GM18858 (cell line): Measurements from ENCODE around the gene GRPEL1.
A peak's percentile ranks its signal among the peaks of the same experiment; 100 is the strongest.
"Not testable (repeated sequence)": the region's sequence is repeated elsewhere in the genome, so short reads cannot be mapped to it uniquely, and the experiment has no call there.

ENCODE experiments used
- ATAC-seq: cut with Tn5 transposase; IDR thresholded peaks from one replicate; pipeline ENCODE4 v1.9.1; 2021; ENCODE audit not compliant: unreplicated experiment

Gene GRPEL1

DNA sequence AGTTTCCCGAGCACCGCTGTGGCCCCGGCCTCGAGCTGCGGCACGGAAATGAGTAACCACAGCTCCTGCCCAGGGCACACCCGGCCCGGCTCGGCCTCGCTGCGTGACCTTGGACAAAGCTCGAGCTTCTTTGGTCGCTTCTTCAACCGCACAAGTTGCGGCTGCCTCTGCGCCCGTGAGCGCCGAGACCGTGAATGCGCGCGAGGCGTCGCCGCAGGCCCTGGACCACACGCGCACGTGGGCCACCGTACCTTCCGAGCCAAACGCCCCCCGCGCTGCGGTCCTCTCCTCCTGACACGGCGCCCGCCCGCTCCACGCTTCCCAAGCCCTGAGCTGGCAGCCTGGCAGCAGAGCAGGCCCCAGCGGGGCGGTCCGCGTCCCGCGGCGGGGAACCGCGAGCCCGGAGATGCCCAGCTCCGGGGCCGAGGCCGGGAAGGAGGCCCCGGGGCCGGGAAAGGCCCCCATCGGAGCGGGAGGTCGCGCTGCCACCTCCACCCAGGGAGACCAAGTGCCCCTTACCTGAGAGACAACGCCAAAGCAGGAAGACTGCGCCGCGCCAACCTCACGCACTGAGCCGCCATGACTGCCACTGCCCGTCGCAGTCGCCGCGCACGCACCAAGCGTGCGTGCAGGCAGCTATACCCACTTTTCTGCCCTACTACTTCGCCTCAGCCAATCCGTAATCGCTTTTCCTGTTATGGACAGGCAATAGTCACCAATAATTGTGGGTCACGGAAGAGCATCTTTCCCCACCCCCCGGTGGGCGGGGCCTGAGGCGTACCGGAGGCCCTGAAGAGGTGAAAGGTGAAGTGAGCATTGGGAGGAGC, at the start of gene GRPEL1:
TSS of gene GRPEL1 (minus strand) at position 613 of the 827 bp plus-strand sequence. CDS start at position 581, 32 bp downstream.
- ATAC-seq: peak; percentile 91

DNA sequence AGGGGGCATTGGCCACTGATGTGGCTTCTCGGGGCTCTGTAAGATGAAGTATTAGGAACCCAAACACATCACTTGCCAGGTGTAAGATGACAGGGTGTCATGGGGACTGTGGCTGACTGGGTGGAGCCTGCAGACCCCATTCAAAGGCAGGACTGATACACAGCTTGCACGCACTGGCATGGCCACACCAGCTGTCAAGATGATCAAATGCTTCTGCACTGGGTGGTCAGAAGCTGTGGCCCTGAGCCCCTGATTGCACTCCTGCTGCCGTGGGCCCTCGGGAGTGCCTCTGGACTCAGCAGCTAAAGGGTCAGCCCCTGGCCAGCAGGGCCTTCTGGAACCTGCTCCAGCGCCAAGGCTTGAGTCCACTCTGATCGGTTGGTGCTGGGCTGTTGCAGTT, 48.8 kb upstream of the GRPEL1 start:
- ATAC-seq: no peak

DNA sequence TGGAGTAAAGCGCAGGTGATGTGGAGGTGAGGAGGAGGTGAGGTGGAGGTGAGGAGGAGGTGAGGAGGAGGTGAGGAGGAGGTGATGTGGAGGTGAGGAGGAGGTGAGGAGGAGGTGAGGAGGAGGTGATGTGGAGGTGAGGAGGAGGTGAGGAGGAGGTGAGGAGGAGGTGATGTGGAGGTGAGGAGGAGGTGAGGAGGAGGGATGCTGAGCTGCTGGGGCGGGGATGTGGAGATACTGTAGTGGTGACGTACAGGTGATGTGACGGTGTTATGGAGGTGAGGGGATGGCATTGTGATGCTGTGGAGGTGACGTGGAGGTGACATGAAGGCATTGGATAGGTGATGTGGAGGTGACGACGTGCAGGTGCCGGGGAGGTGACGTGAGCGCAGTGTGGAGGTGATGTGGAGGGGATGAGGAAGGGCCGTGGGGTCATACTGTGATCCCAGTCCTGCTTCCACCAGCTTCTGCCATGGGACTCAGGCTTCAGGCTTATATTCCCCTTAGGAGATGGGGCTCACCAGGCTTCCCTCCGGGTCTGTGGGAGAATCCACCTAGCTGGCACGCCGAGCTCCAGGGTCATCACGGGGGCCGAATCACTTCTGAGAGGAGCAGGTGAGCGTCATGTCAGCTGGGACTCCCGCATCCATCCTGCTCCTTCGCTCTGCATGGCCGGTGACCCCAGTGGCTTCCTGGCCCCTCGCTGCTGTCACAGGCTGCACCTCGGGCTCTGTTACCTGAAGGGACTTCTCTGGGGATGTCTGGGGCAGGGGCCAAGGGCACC, 47.9 kb upstream of the GRPEL1 start:
- ATAC-seq: no peak

DNA sequence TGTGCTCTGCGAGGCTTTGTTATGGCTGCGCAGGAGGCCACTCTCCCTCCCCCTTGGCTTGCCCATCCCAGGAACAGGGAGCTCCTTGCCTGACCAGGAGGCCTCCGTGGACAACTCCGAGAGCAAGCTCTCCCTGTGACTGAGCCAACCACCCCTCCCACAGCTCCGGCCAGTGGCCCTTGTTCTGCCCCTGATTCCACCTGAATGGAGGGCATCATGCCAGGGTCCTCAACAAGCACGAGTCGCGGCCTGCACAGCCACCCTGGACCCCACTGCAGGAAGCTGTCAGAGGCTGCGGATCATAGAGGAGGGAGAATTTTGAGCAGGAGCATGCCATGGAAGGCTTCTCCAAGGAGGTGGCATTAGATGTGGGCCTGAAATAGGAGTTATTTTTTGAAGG, 44.8 kb upstream of the GRPEL1 start:
- no peak for ATAC-seq

DNA sequence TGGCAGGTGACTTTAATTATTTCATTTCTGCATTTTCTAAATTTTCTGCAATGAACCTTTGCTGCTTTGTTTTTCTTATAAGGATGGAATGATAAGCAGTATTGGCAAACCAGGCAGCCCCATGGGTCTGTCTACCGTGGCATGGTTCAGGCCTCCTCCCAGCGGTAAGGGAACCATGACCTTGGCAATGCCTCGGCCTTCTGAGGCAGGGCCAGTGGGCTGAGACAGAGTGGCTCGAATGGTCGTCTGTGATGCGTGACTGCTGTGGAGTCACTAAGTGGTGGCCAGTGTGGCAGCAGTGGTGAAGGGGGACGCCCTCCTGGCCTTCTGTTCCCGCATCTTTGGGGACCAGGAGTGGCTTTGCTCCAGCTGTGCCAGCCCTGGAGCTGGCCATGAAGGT, 43.6 kb upstream of the GRPEL1 start:
- no peak for ATAC-seq

DNA sequence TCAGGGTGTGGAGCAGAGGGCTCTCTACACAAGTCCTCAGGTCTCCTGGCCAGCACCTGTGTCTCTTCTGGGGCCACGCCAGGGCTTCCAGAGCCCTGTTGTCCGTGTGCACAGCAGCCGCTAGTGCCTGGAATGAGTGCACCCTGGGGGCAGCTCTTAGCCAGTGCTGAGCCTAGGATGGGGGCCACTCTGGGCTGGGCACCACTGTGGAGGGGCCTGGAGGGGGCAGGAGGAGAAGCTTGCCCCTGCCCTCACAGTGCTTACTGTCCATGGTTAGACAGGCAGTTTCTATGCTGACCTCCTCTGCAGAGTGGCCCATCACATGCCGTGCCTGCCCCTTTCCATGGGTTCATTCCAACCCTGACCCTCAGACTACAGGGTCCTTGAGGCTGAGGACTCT, 42.7 kb upstream of the GRPEL1 start:
- no peak for ATAC-seq

DNA sequence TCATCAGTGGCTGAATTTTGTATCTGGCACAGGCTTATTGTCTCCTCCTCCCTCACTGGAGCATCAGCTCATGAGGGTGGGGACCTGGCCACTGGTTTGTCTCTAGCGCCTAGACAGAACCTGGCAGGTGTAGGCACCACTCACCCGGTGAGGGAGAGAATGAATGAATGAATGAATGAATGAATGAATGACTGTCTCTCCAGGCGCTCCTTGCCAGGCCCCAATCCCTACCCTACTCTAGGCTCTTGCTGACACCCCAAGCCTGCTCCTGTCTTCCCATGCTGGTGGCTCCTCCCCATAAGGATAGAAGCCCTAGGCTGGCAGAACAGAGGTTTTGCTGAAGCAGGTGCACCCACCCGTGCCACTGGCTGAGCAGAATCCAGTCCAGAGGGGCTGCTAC, 41.3 kb upstream of the GRPEL1 start:
- no peak for ATAC-seq

DNA sequence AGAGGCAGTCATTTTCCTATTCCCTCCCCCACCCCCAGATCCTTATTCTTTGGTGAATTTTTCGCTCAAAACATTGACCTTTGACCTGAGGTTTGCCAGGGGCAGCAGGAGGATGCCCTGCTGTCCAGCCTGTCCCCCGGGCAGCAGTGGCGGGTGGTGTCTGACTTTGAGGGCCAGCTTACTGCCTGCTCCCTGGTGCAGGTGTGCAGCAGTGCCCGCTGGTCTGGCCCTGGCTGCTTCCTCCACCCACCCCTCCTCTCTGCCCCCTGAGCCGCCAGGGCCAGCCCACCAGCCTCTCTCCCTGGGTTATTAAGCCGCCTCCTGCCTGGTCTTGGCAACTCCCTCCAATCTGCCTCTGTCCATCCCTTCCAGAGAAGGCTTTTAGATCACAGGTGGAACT, 40.8 kb upstream of the GRPEL1 start:
- no peak for ATAC-seq

DNA sequence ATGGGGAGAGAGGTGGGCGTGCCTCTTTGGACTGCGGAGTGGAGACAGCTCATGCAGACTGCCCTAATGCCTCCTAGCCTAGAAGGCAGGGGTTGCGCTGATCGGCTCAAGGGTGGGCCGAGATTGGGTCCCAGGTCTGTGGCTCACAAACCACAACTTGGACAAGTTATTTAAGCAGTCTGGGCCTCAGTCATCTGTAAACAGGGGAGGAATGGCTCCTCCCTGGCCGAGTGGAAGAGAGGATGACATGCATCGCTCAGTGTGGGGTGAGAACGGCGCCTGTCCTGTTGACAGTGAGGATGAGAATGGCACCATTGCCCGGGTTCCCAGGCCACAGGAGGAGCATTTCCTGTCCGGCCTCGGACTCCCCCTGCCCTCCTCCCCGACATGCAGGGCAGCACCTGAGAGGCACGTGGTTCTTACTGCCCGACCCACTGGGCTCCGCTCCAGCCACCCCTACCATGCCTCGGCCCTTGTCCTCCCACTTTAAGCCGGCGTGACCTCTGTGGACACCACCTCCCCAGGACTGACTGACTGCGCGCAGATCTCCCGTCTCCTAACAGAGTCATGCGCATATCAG, 40.3 kb upstream of the GRPEL1 start:
- ATAC-seq: no peak

DNA sequence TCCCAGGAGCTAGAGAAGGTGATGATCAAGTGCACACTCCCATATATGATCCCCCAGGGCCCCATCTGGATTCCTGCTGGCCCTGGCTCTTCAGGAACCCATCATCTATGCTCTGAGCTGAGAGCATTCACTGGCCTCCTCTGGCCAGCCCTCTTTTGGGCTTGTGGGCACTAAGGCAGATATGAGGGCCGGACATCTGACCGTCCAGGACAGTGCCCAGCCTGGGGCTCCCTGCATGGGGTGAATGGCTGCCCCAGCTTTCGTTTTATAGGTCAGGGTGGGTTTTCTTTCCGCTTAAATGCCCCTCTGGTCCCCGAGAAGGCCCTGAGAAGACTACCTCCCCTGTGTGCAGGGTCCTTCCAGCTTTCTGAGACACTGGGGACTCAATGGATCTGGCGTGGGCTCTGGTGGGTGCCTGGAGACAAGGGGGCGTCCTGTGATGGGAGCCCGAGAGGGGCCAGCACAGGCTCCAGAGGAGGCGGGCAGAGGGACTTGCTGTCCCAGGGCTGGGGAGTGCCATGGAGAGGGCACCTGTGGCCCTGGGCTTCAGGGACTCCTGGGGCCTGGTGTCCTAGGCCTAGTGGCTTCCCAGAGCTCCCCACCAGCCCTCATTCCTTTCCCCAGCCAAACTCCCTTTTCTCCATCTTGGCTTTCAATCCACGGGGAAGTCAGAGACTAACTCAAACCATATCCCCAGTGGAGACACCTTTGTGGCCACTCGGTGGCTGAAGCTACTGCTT, 39.5 kb upstream of the GRPEL1 start:
- ATAC-seq: no peak

DNA sequence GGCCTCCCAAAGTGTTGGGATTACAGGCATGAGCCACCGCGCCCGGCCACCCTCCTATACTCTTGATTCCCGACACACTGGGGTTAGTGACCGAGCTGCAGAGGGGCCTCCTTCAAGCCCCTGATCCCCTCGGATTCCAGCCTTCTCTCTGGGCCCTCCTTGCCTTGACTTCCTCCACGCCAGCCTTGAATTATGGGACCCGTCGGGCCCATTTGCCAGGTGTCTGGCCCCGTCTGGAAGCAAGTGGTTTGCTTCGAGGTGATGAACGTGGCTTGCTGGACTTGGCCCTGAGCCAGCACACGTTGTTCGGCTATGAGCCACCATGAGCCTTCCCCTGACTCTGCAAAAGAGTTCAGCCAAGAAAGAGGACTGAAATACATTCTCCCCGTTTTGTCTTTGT, 37.4 kb upstream of the GRPEL1 start:
- ATAC-seq: no peak

DNA sequence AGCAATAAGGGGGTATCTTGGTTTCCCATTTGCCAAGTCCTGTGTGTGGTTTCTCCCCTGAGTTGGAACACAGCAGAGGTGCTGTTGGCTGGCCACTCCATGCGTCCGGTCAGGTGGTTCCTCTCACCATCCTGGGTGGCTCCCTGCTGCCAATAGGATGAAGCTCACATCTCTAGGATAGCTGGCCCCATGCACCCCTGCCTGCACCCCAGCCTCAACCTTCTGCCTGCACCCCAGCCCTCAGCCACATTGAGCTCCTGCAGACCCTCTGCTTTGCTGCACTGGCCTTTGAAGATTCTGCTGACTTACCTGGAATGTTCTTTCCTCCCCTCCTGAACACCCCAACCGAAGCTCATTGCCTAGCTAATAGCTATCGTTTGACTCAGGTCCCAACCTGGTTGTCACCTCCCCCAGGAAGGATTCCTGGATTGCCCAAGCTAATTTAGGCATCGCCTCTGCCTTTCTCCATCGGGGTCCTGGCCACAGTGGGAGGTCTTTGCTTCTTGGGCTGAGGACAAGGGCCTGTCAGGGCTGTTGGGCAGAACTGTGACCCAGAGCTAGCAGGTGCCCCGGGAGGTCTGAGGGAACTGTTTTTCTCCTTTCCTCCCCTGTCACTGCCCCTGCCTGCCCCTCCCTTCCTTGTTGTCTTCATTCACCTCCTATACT, 36.6 kb upstream of the GRPEL1 start:
- ATAC-seq: no peak

DNA sequence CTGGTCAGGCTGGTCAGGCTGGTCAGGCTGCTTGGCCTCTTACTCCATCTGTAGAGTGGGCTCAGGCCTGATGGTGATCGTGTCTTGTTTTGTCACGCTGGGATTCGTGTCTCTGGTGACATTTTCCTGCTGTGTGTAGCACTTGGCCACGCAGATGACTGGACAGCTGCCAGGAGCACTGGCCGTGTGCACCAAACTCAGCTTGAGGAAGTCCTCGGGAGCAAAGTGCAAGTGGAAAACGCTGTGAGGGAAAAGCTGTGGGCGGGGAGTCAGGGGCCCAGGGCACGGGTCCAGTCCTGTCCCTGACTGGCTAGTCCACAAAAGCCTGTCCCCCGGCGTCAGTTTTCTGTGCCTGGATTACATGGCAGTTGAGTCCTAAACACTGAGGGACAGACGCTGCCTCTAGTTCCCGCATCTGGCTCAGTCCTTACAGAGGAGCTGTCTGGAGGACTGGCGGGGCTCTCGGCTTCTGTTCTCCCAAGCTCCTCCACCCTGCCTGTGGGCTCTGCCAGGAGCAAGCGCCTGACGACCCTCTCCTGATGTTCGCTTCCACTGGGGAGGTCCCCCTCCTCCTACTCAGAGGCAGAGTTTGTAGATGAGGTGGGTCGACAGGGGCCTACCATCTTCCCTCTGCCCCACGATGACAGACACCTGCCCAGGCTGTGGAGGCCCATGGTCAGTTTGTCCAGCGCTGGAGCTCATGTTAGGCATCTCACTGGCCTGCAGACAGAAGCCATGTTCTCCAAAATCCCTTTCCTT, 35.9 kb upstream of the GRPEL1 start:
- no peak for ATAC-seq

DNA sequence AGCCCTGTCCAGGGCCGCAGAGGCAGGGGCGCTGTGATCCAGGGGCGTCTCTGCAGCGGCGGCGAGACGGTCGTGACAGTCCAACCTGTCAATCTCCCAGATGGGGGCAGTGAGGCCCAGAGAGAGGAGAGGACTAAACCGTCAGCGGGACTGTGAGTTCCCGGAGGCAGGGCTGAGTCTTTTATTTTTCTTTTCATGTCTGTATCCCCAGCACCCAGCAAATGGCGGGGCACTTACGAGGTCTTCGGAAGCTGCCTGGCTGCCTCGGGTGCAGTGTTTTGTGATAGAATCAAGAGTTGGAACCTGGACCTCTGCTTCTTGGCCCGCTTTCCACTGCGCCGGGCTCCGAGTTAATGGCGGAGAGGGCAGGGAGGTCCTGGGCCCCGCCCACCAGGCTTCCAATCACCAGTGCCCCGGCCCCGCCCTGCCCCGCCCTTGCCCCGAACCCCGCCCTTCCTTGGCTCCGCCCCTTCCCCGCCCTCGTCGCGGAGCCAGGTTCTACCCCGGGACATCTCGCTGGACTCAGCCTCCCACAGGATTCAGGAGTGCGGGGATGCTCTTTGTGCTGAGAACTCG, 35.3 kb upstream of the GRPEL1 start:
- ATAC-seq: peak; percentile 48

DNA sequence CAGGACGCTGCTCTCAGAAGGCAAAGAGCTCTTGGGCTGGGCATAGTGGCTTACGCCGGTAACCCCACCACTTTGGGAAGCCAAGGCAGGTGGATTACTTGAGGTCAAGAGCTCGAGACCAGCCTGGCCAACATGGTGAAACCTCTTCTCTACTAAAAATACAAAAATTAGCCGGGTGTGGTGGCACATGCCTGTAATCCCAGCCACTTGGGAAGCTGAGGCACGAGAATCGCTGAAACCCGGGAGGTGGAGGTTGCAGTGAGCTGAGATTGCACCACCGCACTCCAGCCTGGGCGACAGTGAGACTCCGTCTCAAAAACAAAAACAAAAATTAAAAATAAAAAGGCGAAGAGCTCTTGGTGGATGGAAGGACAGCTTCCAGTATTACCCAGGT, 34.6 kb upstream of the GRPEL1 start:
- ATAC-seq: not testable (repeated sequence)

DNA sequence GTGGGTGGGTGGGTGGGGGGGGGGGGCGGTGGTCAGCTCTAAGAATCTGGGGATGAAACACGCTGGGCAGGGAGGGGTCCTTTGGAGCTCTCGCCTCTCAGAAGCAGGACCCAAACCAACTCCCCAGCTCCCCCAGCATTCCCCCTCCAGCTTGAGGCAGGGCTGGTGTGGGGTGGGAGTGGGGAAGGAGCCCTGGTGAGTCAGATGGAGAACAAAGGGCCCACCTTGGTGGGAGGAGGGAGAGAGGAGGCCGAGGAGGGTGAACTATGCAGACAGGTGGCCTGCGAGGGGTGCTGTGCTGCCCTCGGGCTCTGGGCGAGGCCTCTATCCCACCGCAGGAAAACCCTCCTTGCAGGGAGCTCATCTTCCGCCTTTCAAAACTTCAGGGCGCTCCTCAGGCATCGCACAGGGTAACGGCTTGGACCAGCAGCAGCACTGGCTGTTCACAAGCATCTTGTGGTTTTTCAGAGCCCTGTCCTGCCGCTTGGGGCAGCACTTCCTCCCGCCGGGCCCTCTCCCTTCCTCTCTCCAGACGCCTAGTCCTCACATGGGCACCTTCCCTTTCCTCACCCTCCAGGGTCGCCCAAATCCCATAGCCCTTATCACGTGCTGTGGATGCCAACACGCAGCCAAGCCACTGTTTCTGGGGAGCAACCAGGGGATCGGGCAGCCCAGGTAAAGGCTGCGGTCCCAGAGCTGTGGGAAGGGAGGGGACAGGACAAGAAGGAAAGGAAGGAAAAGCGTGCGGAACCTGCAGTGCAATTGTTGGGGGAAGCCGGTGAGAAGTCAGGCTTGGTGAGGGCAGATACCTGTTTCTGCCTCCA, 34.0 kb upstream of the GRPEL1 start:
- peak; percentile 79 for ATAC-seq

DNA sequence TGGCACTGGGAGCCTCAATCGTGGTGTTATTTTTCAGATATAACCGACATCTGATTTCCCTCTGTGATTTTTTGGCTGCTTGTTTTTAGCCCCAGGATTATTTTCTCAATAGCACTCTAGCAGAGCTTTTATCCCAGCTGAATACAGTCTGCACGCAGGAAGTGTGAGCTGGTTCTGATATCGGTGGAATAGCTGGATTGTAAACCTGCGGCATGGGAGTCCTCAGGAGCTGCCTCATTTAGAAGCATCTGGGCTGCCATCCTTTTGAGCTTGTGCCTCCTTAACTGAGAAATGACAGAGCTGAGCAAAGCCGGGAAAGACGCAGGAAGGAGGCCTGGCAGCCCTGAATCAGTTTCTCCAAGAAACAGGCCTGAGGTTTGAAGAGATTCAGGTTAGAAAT, 28.4 kb upstream of the GRPEL1 start:
- no peak for ATAC-seq

DNA sequence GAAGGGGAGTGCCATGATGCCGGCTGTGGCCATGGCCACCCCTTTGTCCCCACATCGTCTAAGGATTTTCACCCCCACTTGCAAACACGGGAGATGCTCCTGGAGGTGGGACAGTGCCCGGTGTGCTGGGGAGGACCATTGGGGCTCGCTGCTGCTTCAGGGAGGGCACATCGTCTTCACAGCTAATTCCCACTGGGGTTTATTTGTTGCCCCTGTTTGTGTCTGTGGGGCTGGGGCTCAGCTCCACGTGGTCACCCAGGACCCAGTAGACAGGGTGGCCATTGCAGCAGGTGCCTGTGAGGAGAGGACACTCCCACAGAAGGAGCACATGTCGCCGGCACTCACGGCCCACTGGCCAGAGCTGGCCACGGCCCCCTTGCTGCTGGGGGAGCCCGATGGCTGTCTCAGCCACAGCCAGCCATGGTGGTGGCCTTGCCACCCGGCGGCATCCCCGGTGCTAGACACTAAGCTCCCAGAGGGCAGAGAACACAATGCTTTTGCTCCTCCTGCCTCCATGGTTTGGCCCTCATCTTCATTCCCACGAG, 27.8 kb upstream of the GRPEL1 start:
- ATAC-seq: no peak

DNA sequence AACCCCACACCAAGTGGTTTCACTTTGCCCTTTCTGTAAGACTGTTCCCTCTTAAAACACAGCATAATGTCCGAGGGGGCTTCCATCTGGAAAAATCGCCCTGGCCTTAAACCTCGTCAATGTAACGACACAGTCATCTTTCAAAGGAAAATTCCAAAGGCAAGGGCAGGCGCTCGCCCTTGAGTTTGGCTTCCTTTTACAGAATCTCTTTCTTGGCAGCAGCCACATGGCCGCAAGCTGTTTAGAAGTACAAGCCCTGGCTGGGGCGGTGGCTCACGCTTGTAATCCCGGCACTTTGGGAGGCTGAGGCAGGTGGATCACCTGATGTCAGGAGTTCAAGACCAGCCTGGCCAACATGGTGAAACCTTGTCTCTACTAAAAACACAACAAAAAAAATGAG, 27.1 kb upstream of the GRPEL1 start:
- ATAC-seq: no peak
